GM18502 (cell line): ENCODE measurements around the gene FDXR.

ENCODE experiments used
- ATAC-seq: cut with Tn5 transposase; IDR thresholded peaks from one replicate; pipeline ENCODE4 v1.9.1; 2021; ENCODE audit warnings: mild to moderate bottlenecking; ENCODE audit not compliant: unreplicated experiment, poor library complexity

The FDXR gene

GRCh38 chr17:74900208-74900607, 27.4 kb upstream of the FDXR start:
- no peak for ATAC-seq

GRCh38 chr17:74898376-74898946, 25.7 kb upstream of the FDXR start:
- ATAC-seq: no peak

- ATAC-seq: no peak
These were observed 21.3 kb upstream of the FDXR start for GRCh38 chr17:74893936-74894671.

DNA sequence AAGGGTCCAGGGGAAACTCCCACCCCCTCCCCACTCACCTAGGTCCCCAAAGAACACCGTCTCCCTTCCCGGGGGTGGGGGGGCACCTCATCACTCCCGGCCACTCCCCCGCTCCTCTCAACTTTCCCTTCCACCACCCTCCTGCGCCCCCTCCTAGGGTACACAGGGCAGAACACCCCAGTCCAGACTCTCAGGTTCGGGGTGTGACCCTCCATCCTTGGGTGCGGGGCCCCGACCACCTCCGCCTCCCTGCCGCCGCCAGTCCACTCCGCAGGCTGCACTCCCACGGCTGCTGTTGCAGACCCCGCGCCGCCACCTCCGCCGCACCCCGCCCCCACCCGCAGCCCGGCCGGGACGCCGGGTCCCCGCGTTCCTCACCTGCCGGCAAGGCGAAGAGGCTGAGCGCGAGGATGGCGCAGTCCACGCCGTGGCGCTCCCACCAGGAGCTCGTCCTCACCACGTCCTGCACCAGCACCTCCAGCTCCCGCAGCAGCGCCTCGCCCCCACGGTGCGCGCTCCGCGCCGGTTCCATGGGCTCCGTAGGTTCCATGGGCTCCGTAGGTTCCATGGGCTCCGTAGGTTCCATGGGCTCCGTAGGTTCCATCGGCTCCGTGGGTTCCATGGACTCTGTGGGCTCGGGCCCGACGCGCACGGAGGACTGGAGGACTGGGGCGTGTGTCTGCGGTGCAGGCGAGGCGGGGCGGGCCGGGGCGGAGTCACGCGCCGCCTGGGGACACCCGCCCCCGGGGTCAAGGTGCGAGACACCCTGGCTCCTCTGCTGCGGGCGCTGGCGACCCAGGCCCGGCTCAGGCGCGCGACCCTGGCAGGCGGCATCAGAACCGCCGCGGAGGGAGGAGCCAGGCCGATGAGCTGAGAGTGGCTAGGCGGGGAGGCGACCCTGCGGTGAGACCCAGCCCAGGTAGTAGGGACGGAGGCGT, 20.4 kb upstream of the FDXR start, which contains the start of gene FADS6:
Gene FADS6 (minus strand): TSS at position 660 of the 938 bp plus-strand sequence. CDS start 38 bp downstream, at position 622.
- no peak for ATAC-seq

DNA sequence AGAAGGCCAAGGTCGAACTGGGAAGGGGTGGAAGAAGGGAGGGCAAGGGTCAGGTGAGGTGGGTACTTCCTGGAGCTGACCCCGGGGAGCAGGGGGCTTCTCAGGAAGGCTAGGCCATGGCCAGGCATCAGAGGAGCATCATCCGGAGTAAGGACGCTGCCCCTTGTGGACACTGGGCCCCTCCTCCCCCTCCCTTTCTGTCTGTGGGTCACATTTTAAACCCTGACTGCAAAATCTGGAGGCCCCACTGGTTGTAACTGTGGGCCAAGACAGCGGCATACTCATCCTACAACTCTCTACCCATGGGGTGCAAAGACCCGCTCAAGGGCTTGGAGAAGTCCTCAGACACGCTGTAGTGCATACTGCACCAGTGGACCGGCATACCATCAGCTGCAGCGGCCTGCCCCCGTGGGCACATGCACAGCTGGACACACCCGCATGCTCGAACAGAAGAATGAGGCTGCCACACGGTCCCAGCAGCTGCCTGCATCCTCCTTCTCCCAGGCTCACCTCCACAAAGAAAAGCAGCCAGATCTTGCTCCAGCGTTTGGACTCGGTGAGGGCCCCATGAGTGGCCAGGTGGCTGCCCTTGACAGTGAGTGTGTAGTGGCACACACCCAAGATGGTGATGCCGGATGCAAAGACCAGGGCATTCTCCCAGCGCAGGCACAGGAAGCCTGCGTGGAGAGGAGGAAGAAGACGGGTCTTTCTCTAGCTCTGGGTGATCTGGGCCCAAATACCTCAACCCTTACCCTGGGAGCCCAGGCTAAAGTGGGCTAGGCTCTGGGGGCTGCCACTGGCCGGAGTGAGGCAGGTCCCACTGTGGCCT, 19.4 kb upstream of the FDXR start:
- no peak for ATAC-seq

- no peak for ATAC-seq
These were observed 17.8 kb upstream of the FDXR start for GRCh38 chr17:74890554-74890953.

GRCh38 chr17:74888469-74888868, 15.7 kb upstream of the FDXR start:
- no peak for ATAC-seq

- ATAC-seq: no peak
These were observed 10.5 kb upstream of the FDXR start for GRCh38 chr17:74883241-74883745.

DNA sequence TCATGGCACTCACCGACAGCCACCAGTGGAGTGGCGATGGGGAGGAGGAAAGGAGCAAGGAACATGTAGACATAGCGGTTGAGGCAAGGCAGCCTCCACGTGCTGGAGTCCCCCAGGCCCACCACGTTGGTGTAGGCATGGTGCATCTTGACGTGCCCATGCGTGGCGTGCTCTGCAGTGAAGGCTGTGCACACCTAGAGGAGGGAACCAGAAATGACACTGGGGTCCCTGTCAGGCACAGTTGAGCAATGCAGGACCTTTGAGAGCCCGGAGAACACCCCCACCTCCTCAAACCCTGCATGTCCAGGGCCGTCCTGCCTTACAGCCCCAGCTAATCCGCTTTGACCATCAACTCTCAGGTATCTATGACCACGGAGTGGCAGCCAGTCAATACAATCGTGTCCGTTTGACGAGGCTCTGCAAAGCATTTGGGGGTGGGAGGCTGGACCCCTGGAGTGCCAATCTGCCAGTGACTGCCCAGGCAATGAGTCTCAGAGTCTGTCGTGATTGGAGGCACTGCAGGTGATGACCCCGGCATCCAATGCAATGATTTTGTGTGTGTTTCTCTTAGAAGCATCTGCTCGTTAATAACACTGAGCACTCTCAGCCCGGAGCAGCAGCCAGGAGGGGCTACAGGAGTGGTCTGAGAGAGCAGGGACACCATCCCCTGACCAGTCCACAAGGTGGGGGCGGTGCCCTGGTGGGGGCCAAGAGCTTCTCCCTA, 9.9 kb upstream of the FDXR start:
- no peak for ATAC-seq

GRCh38 chr17:74881073-74881472, 8.3 kb upstream of the FDXR start:
- ATAC-seq: no peak

DNA sequence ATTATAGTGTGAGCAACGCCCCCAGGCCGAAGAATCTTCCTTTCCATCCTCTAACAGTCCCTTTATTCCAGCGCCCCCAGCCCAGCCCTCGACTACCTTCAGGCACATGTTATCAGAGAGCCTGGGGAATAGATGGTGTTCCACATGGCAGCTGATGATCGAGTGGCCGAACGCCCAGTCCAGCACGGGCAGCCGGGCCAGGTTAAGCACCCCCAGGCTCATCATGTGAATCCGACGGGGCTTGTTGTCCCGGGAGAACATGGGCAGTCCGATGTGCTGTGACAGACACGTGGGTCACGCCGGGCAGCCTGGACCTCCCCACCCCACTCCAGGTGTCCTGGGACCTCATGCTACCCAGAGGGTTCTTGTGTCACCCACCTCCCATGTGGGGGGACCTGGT, 6.5 kb upstream of the FDXR start:
- no peak for ATAC-seq

GRCh38 chr17:74878658-74879057, 5.9 kb upstream of the FDXR start:
- ATAC-seq: no peak

- ATAC-seq: no peak
These were observed 5.1 kb upstream of the FDXR start for GRCh38 chr17:74877592-74878548.

DNA sequence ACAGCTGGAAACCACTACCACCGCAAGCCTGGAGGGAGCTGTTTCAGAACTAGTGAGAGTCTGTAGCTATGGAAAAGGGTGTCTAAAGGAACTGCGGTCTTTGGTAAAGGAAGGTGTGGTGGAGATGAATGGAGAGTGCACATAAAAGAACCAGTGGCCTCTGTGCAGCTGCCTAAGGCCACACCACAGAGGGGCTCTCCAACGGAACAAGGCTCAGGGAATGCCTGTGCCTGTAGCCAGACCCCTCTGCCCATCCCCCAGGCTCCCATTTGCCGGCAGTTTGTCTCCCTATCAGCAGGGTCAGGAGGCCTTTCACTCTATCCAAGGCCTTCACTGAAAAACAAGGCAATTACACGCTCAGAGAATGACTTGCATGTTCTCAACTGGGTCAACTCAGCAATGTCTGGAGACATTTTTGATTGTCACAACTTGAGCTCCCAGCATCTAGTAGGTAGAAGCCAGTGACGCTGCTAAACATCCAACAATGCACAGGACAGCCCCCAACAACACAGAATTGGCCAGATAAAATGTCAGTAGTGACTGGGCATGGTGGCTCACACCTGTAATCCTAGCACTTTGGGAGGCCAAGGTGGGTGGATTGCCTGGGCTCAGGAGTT, 3.3 kb upstream of the FDXR start:
- ATAC-seq: no peak

DNA sequence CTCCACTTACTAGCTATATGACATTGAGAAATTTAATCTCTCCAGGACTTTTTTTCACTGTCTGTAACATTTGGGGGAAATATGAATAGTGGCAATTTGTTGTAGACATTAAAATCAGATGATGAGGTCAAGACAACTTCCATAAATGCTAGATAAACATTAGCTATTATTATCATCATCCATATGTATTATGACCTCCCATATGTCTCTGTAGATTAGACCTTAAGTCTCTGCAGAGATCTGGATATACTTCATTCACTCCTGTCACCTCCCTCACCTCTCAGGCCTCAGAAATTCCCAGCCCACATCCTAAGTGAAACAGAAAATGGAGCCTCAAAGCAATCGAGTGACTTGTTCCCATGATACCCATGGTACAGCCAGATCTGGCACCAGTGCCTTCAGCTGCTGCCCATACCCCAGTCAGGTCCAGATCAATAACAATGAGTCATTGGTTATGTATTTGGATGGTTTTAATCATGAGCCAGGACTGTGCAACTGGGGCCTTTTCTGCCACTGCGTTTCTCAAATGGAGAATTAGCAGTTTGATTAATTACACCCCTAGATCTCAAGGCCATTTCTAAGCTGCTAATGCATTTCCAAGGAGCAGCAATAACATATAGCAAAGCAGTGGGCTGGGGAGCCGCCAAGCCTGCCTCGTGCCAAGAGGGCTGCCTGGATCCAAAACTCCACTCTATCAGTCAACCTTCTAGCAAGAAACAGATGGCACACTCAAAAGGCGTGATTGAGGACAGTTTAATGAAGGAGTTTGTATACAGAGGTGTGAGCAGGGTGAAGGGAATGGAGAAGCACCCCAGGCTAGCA, 2.6 kb upstream of the FDXR start:
- ATAC-seq: no peak

GRCh38 chr17:74874615-74875037, 1.8 kb upstream of the FDXR start:
- no peak for ATAC-seq
